Neural cell (in vitro differentiated cells): ENCODE measurements around the gene SPATA4. TPM values are rescaled to one million over a fixed set of nuclear protein-coding genes. Genes with fewer than 3 reads are reported as not detected.

Experiments
- H2AFZ ChIP-seq: fragments of 200-600, 300-800 bp; sonication (generic), shearing (Covaris generic); 2 replicates; pipeline ENCODE4 v1.6.0; 2014; ENCODE audit warnings: low read depth, mild to moderate bottlenecking, antibody characterized with exemption, low read length, moderate library complexity
- H3F3A ChIP-seq: fragments of 200-600 bp; shearing (Covaris generic); 2 replicates; pipeline ENCODE4 v1.6.1; 2016; ENCODE audit warnings: mild to moderate bottlenecking, moderate library complexity, mixed read lengths, antibody characterized with exemption, low read length; ENCODE audit not compliant: insufficient read depth, poor library complexity, severe bottlenecking
- H3K27ac ChIP-seq: fragments of 200-600, 300-800 bp; sonication (generic), shearing (Covaris generic); 2 replicates; pipeline ENCODE4 v1.5.1; 2014; ENCODE audit warnings: mild to moderate bottlenecking, low read length, moderate library complexity
- H3K27me3 ChIP-seq: fragments of 300-800, 200-600 bp; sonication (generic), shearing (Covaris generic); 2 replicates; pipeline ENCODE4 v1.6.0; 2014; ENCODE audit warnings: mild to moderate bottlenecking, low read depth, low read length, moderate library complexity; ENCODE audit not compliant: insufficient read depth
- H3K36me3 ChIP-seq: fragments of 300-800, 200-600 bp; sonication (generic), shearing (Covaris generic); 2 replicates; pipeline ENCODE4 v1.5.1; 2014; ENCODE audit warnings: mild to moderate bottlenecking, antibody characterized with exemption, low read length, moderate library complexity; ENCODE audit not compliant: insufficient read depth
- H3K4me2 ChIP-seq: fragments of 300-800, 200-600 bp; sonication (generic), shearing (Covaris generic); 2 replicates; pipeline ENCODE4 v1.6.0; 2014; ENCODE audit warnings: mild to moderate bottlenecking, low read length
- H3K4me3 ChIP-seq: fragments of 300-800, 200-600 bp; sonication (generic), shearing (Covaris generic); 2 replicates; pipeline ENCODE4 v1.5.1; 2014; ENCODE audit warnings: mild to moderate bottlenecking, low read length, moderate library complexity
- H3K79me2 ChIP-seq: fragments of 200-600 bp; shearing (Covaris generic); replicated peaks from 2 replicates; pipeline ENCODE4 v1.6.0; 2014; ENCODE audit warnings: mild to moderate bottlenecking, low read length, moderate library complexity; ENCODE audit not compliant: insufficient read depth
- H3K9ac ChIP-seq: fragments of 300-800, 200-600 bp; sonication (generic), shearing (Covaris generic); 2 replicates; pipeline ENCODE4 v1.6.1; 2016; ENCODE audit warnings: mild to moderate bottlenecking, low read length, mixed read lengths
- H3K9me2 ChIP-seq: fragments of 200-600 bp; shearing (Covaris generic); 2 replicates; pipeline ENCODE4 v1.6.1; 2016; ENCODE audit warnings: mild to moderate bottlenecking, low read length, mixed read lengths; ENCODE audit not compliant: insufficient read depth
- H3K9me3 ChIP-seq: fragments of 200-600, 300-800 bp; sonication (generic), shearing (Covaris generic); 2 replicates; pipeline ENCODE4 v1.6.1; 2016; ENCODE audit warnings: mild to moderate bottlenecking, mixed run types, low read length, moderate library complexity, mixed read lengths
- H4K20me1 ChIP-seq: fragments of 200-600 bp; shearing (Covaris generic); 2 replicates; pipeline ENCODE4 v1.6.1; 2016; ENCODE audit warnings: mild to moderate bottlenecking, mixed run types; ENCODE audit not compliant: insufficient read depth
- CTCF ChIP-seq: fragments of 450-650 bp; IDR thresholded peaks from 2 replicates; pipeline ENCODE4 v1.5.1; 2014; ENCODE audit warnings: antibody characterized with exemption, mild to moderate bottlenecking, moderate library complexity; ENCODE audit not compliant: poor library complexity, severe bottlenecking
- EP300 ChIP-seq: fragments of 450-650 bp; conservative IDR thresholded peaks from 2 replicates; pipeline ENCODE4 v1.6.1; 2014; ENCODE audit warnings: antibody characterized with exemption, mild to moderate bottlenecking, moderate library complexity; ENCODE audit not compliant: poor library complexity, severe bottlenecking
- EZH2 ChIP-seq: fragments of 200-600, 300-800 bp; shearing (Covaris generic), sonication (generic); IDR thresholded peaks from 2 replicates; pipeline ENCODE4 v1.6.1; 2014; ENCODE audit warnings: antibody characterized with exemption, low read length, borderline replicate concordance, mild to moderate bottlenecking; ENCODE audit not compliant: insufficient read depth, poor library complexity, severe bottlenecking
- MXI1 ChIP-seq: fragments of 450-650 bp; conservative IDR thresholded peaks from 2 replicates; pipeline ENCODE4 v1.6.1; 2014; ENCODE audit warnings: antibody characterized with exemption, mild to moderate bottlenecking; ENCODE audit not compliant: poor library complexity, severe bottlenecking
- RAD21 ChIP-seq: fragments of 450-650 bp; conservative IDR thresholded peaks from 2 replicates; pipeline ENCODE4 v1.6.1; 2014; ENCODE audit warnings: antibody characterized with exemption, mild to moderate bottlenecking, moderate library complexity
- REST ChIP-seq: IDR thresholded peaks from 2 replicates; pipeline ENCODE4 v1.6.1; 2012; ENCODE audit warnings: borderline replicate concordance
- SMC3 ChIP-seq: fragments of 450-650 bp; conservative IDR thresholded peaks from 2 replicates; pipeline ENCODE4 v1.6.1; 2014; ENCODE audit warnings: antibody characterized with exemption, mild to moderate bottlenecking, moderate library complexity; ENCODE audit not compliant: poor library complexity
- TAF1 ChIP-seq: IDR thresholded peaks from 2 replicates; pipeline ENCODE4 v1.6.1; 2012; ENCODE audit warnings: low read depth
- polyA plus RNA-seq: library from polyadenylated mRNA; depleted of rRNA; stranded (reverse); fragments of >200 nt; gene quantifications from 2 replicates; pipeline ENCODE4 v1.2.3, GENCODE V29; 2014

Gene SPATA4
- polyA plus RNA-seq, 1 donor from 2014 or later: not detected

GRCh38 chr4:176188654-176189053 is 6.7 kb downstream of the SPATA4 start:
- H3K4me2 ChIP-seq: no peak overlapping the region
- no peaks in the 10 kb centered on the region for H3K36me3 ChIP-seq
- no peaks in the 10 kb centered on the region for H3K9me2 ChIP-seq
- H3K9ac ChIP-seq: no peak overlapping the region
- no peaks in the 10 kb centered on the region for H3K9me3 ChIP-seq
- no peak overlapping the region for H3K4me3 ChIP-seq
- no peaks in the 10 kb centered on the region for H4K20me1 ChIP-seq
- no peaks in the 10 kb centered on the region for H3K27me3 ChIP-seq
- no peak for TF ChIP-seq RAD21
- no peak for TF ChIP-seq EZH2
- no peak for TF ChIP-seq REST
- TF ChIP-seq SMC3: no peak
- no peak overlapping the region for H3K27ac ChIP-seq
- no peaks in the 10 kb centered on the region for H3F3A ChIP-seq
- H3K79me2 ChIP-seq: no peaks in the 10 kb centered on the region
- no peak overlapping the region for H2AFZ ChIP-seq

- Histone ChIP-seq H3K9me2 (no peaks in the 10 kb centered on the region), H3K79me2 (no peaks in the 10 kb centered on the region)
These were observed 7.8 kb downstream of the SPATA4 start for GRCh38 chr4:176187624-176188023.

More at GRCh38 chr4:176187624-176188023, 7.8 kb downstream of the SPATA4 start:
- H3K4me3 ChIP-seq: no peak overlapping the region
- H3F3A ChIP-seq: no peaks in the 10 kb centered on the region
- H3K9me3 ChIP-seq: no peaks in the 10 kb centered on the region
- TF ChIP-seq EP300 (no peak), TAF1 (no peak), REST (no peak), RAD21 (no peak), MXI1 (no peak), SMC3 (no peak), CTCF (no peak)
- no peak overlapping the region for H3K27ac ChIP-seq
- H3K27me3 ChIP-seq: no peaks in the 10 kb centered on the region
- H4K20me1 ChIP-seq: no peaks in the 10 kb centered on the region
- no peak overlapping the region for H2AFZ ChIP-seq
- H3K4me2 ChIP-seq: no peak overlapping the region
- H3K36me3 ChIP-seq: no peaks in the 10 kb centered on the region
- no peak overlapping the region for H3K9ac ChIP-seq
